ENCODE measurements around the gene SVIP.
A peak's percentile ranks its signal among the peaks of the same experiment; 100 is the strongest.

SVIP gene

GRCh38 chr11:22829231-22830081, at the start of gene SVIP:
Gene SVIP (minus strand): TSS chr11:22829801. CDS start chr11:22829748, 53 bp downstream.
- peak; percentile 85 for DNase-seq

GRCh38 chr11:22878604-22879003, 49.0 kb upstream of the SVIP start:
- no peak for DNase-seq

GRCh38 chr11:22878039-22878438, 48.4 kb upstream of the SVIP start:
- DNase-seq = no peak

GRCh38 chr11:22875869-22876473, 46.4 kb upstream of the SVIP start:
- DNase-seq = peak; percentile 84

- no peak for DNase-seq
Measured at GRCh38 chr11:22869325-22869724, 39.7 kb upstream of the SVIP start.

GRCh38 chr11:22860241-22860640, 30.6 kb upstream of the SVIP start, which contains the start of gene CCDC179:
Gene CCDC179 (minus strand): TSS chr11:22860474. CDS start chr11:22860421, 53 bp downstream.
- no peak for DNase-seq

GRCh38 chr11:22859756-22860155, 30.2 kb upstream of the SVIP start:
- no peak for DNase-seq

GRCh38 chr11:22851477-22851876, 21.9 kb upstream of the SVIP start:
- no peak for DNase-seq

- no peak for DNase-seq
Measured at GRCh38 chr11:22846726-22847125, 17.1 kb upstream of the SVIP start.

- DNase-seq = peak; percentile 2
Measured at GRCh38 chr11:22832315-22833015, 2.9 kb upstream of the SVIP start.

GRCh38 chr11:22830082-22830414, 447 bp upstream of the SVIP start:
- no peak for DNase-seq

GRCh38 chr11:22828373-22828772, 1.2 kb downstream of the SVIP start:
- no peak for DNase-seq

- no peak for DNase-seq
Measured at GRCh38 chr11:22822203-22822602, 7.4 kb downstream of the SVIP start.

- DNase-seq = no peak
Measured at GRCh38 chr11:22809893-22810292, 19.7 kb downstream of the SVIP start.

GRCh38 chr11:22808571-22809197, 20.9 kb downstream of the SVIP start:
- DNase-seq = no peak

GRCh38 chr11:22807855-22808570, 21.6 kb downstream of the SVIP start:
- DNase-seq = peak; percentile 45

- no peak for DNase-seq
Measured at GRCh38 chr11:22807391-22807790, 22.2 kb downstream of the SVIP start.

- DNase-seq = no peak
Measured at GRCh38 chr11:22802861-22803260, 26.7 kb downstream of the SVIP start.

GRCh38 chr11:22800482-22800881, 29.1 kb downstream of the SVIP start:
- DNase-seq = no peak

GRCh38 chr11:22798901-22799300, 30.7 kb downstream of the SVIP start:
- DNase-seq = no peak

- DNase-seq = no peak
Measured at GRCh38 chr11:22797047-22797446, 32.6 kb downstream of the SVIP start.

GRCh38 chr11:22795914-22796313, 33.7 kb downstream of the SVIP start:
- DNase-seq = peak; percentile 10

- DNase-seq = peak; percentile 64
Measured at GRCh38 chr11:22792497-22792896, 37.1 kb downstream of the SVIP start.

Data from fibroblast of skin of right biceps (primary cell).